H9 (cell line): ENCODE data around the gene PRKAG2. TPM values are rescaled to one million over a fixed set of nuclear protein-coding genes. Genes with fewer than 3 reads are reported as not detected.

Experiments used
- DNase-seq: peaks from one replicate; pipeline ENCODE4 v3.0.0-alpha.2; 2017
- H2AFZ ChIP-seq: one replicate; pipeline ENCODE4 v1.6.1; 2013; ENCODE audit warnings: mild to moderate bottlenecking, low read length, control low read depth, moderate library complexity
- H2AK5ac ChIP-seq: 2 replicates; pipeline ENCODE4 v1.6.1; 2013; ENCODE audit warnings: low read length, control low read depth, mixed read lengths; ENCODE audit not compliant: insufficient read length
- H2BK120ac ChIP-seq: one replicate; pipeline ENCODE4 v1.6.1; 2013; ENCODE audit warnings: low read depth, mild to moderate bottlenecking, low read length, control low read depth, inconsistent platforms; ENCODE audit not compliant: poor library complexity, severe bottlenecking
- H2BK12ac ChIP-seq: 2 replicates; pipeline ENCODE4 v1.6.1; 2013; ENCODE audit warnings: low read length, control low read depth, mixed read lengths, low read depth; ENCODE audit not compliant: insufficient read length
- H2BK15ac ChIP-seq: 2 replicates; pipeline ENCODE4 v1.6.1; 2013; ENCODE audit warnings: low read depth, low read length, control low read depth
- H2BK20ac ChIP-seq: one replicate; pipeline ENCODE4 v1.6.1; 2013; ENCODE audit warnings: low read depth, mild to moderate bottlenecking, low read length, control low read depth, inconsistent platforms; ENCODE audit not compliant: poor library complexity, severe bottlenecking
- H2BK5ac ChIP-seq: 2 replicates; pipeline ENCODE4 v1.6.1; 2013; ENCODE audit warnings: low read length, control low read depth, mixed read lengths; ENCODE audit not compliant: insufficient read length
- H3K14ac ChIP-seq: 2 replicates; pipeline ENCODE4 v1.6.1; 2013; ENCODE audit warnings: low read length, control low read depth; ENCODE audit not compliant: insufficient read depth
- H3K18ac ChIP-seq: 2 replicates; pipeline ENCODE4 v1.6.1; 2013; ENCODE audit warnings: low read depth, mild to moderate bottlenecking, mixed read lengths, low read length, control low read depth; ENCODE audit not compliant: insufficient read length
- H3K23ac ChIP-seq: 2 replicates; pipeline ENCODE4 v1.6.1; 2013; ENCODE audit warnings: low read length, control low read depth, mixed read lengths, low read depth; ENCODE audit not compliant: insufficient read length
- H3K23me2 ChIP-seq: 2 replicates; pipeline ENCODE4 v1.6.1; 2013; ENCODE audit warnings: low read depth, mild to moderate bottlenecking, mixed read lengths, low read length, control low read depth; ENCODE audit not compliant: insufficient read length, poor library complexity, severe bottlenecking
- H3K27ac ChIP-seq: 2 replicates; pipeline ENCODE4 v1.5.1; 2013; ENCODE audit warnings: low read length, control low read depth, mixed read lengths, low read depth; ENCODE audit not compliant: insufficient read length
- H3K27me3 ChIP-seq: 2 replicates; pipeline ENCODE4 v1.6.1; 2013; ENCODE audit warnings: low read length, control low read depth, inconsistent platforms; ENCODE audit not compliant: insufficient read depth
- H3K4ac ChIP-seq: 2 replicates; pipeline ENCODE4 v1.6.1; 2013; ENCODE audit warnings: low read depth, mild to moderate bottlenecking, control low read depth, inconsistent platforms, low read length, moderate library complexity
- H3K4me1 ChIP-seq: 2 replicates; pipeline ENCODE4 v1.6.1; 2013; ENCODE audit warnings: low read length, control low read depth, inconsistent platforms; ENCODE audit not compliant: insufficient read depth
- H3K4me2 ChIP-seq: 2 replicates; pipeline ENCODE4 v1.6.1; 2013; ENCODE audit warnings: low read length, control low read depth, mixed read lengths; ENCODE audit not compliant: insufficient read length, insufficient read depth
- H3K56ac ChIP-seq: 2 replicates; pipeline ENCODE4 v1.6.1; 2013; ENCODE audit warnings: low read depth, mild to moderate bottlenecking, mixed read lengths, low read length, control low read depth; ENCODE audit not compliant: insufficient read length
- H3K79me1 ChIP-seq: 2 replicates; pipeline ENCODE4 v1.6.1; 2013; ENCODE audit warnings: low read depth, mild to moderate bottlenecking, moderate library complexity, low read length, control low read depth, inconsistent platforms; ENCODE audit not compliant: insufficient read depth, poor library complexity, severe bottlenecking
- H3K79me2 ChIP-seq: 2 replicates; pipeline ENCODE4 v1.6.1; 2013; ENCODE audit warnings: low read length, control low read depth, inconsistent platforms; ENCODE audit not compliant: insufficient read depth
- H3K9ac ChIP-seq: 2 replicates; pipeline ENCODE4 v1.6.1; 2013; ENCODE audit warnings: low read length, control low read depth, mixed read lengths; ENCODE audit not compliant: insufficient read length; ENCODE audit errors: extremely low read depth
- H3K9me3 ChIP-seq: one replicate; pipeline ENCODE4 v1.6.1; 2013; ENCODE audit warnings: low read depth, low read length, inconsistent platforms; ENCODE audit not compliant: control insufficient read depth
- H3T11ph ChIP-seq: one replicate; pipeline ENCODE4 v1.6.1; 2013; ENCODE audit warnings: mild to moderate bottlenecking, low read length, control low read depth, inconsistent platforms
- H4K20me1 ChIP-seq: one replicate; pipeline ENCODE4 v1.6.1; 2013; ENCODE audit not compliant: control insufficient read depth, insufficient read length, insufficient read depth
- H4K5ac ChIP-seq: 2 replicates; pipeline ENCODE4 v1.6.1; 2013; ENCODE audit warnings: low read depth, mild to moderate bottlenecking, mixed read lengths, low read length, control low read depth; ENCODE audit not compliant: insufficient read length
- H4K8ac ChIP-seq: replicated peaks from 2 replicates; pipeline ENCODE4 v1.6.1; 2013; ENCODE audit warnings: low read length, control low read depth, mixed read lengths, low read depth; ENCODE audit not compliant: insufficient read length
- H4K91ac ChIP-seq: 2 replicates; pipeline ENCODE4 v1.6.1; 2013; ENCODE audit warnings: low read depth, mild to moderate bottlenecking, moderate library complexity, mixed read lengths, low read length, control low read depth; ENCODE audit not compliant: insufficient read length
- H3K27ac Mint-ChIP-seq, 3 experiments: 2 replicates in 2 of 3; 3 replicates in 1 of 3; pipeline ENCODE4 v1.8.0; 2020 to 2021; ENCODE audit warnings: mixed read lengths in 3 of 3, mild to moderate bottlenecking in 1 of 3, moderate library complexity in 1 of 3
- H3K27me3 Mint-ChIP-seq: 2 replicates; pipeline ENCODE4 v1.8.0; 2021; ENCODE audit warnings: low read depth, mild to moderate bottlenecking, moderate library complexity, mixed read lengths
- H3K36me3 Mint-ChIP-seq, 3 experiments: 2 replicates in 2 of 3; 3 replicates in 1 of 3; pipeline ENCODE4 v1.8.0; 2020 to 2021; ENCODE audit warnings: low read depth in 3 of 3, mixed read lengths in 3 of 3; ENCODE audit not compliant: insufficient read depth in 1 of 3
- H3K4me1 Mint-ChIP-seq, 2 experiments: 2 replicates each; pipeline ENCODE4 v1.8.0; 2020; ENCODE audit warnings: mixed read lengths in 2 of 2
- H3K4me3 Mint-ChIP-seq, 2 experiments: 2 replicates in 1 of 2; 3 replicates in 1 of 2; pipeline ENCODE4 v1.8.0; 2020 to 2021; ENCODE audit warnings: mild to moderate bottlenecking in 2 of 2, mixed read lengths in 2 of 2, moderate library complexity in 1 of 2
- H3K9me3 Mint-ChIP-seq, 2 experiments: 2 replicates in 1 of 2; 3 replicates in 1 of 2; pipeline ENCODE4 v1.8.0; 2020; ENCODE audit warnings: mild to moderate bottlenecking in 2 of 2, mixed read lengths in 2 of 2, moderate library complexity in 1 of 2
- CTCF ChIP-seq: fragments of 200-600 bp; sonication (generic); conservative IDR thresholded peaks from 3 replicates; pipeline ENCODE4 v1.8.0; 2021; ENCODE audit warnings: antibody characterized with exemption, mild to moderate bottlenecking
- WGBS: extraction: QIAGEN DNeasy Blood & Tissue Kit; methylation state at CpG from one replicate; pipeline ENCODE4 v1.1.7; 2013; ENCODE audit warnings: missing lambda C conversion rate, low lambda C conversion rate, mixed read lengths; ENCODE audit not compliant: insufficient read length; ENCODE audit errors: extremely low coverage; 5-methylcytosine and 5-hydroxymethylcytosine counted together
- total RNA-seq: library from RNA; stranded (reverse); gene quantifications from 2 replicates; pipeline ENCODE4 v1.2.1, GENCODE V29; 2021

The PRKAG2 gene
- total RNA-seq, 1 experiment from 2014 or later: 11.8 TPM

- Mint-ChIP-seq H3K36me3 (no peaks in the 10 kb centered on the region), H3K4me1 (peaks cover 26 to 41% of the 10 kb centered on the region in 2 experiments), H3K9me3 (no peaks in the 10 kb centered on the region), H3K27me3 (peaks cover 40% of the 10 kb centered on the region), H3K4me3 (no peak overlapping the region), H3K27ac (no peak overlapping the region)
- Histone ChIP-seq H2BK12ac (no peak overlapping the region), H2AK5ac (no peak overlapping the region), H3K27me3 (no peaks in the 10 kb centered on the region), H3K79me1 (no peaks in the 10 kb centered on the region), H2BK5ac (no peak overlapping the region), H3K56ac (no peak overlapping the region), H4K20me1 (no peaks in the 10 kb centered on the region), H3K23me2 (no peaks in the 10 kb centered on the region), H2BK20ac (no peak overlapping the region), H3K23ac (no peak overlapping the region), H3K4me1 (no peaks in the 10 kb centered on the region), H3K18ac (no peak overlapping the region), H2BK120ac (no peak overlapping the region), H4K5ac (no peak overlapping the region), H4K8ac (no peak overlapping the region), H2BK15ac (no peak overlapping the region), H3K27ac (no peak overlapping the region), H4K91ac (no peak overlapping the region), H2AFZ (no peak overlapping the region), H3K9me3 (no peaks in the 10 kb centered on the region), H3T11ph (no peak overlapping the region), H3K9ac (no peak overlapping the region), H3K4ac (no peak overlapping the region), H3K14ac (no peak overlapping the region), H3K79me2 (no peaks in the 10 kb centered on the region), H3K4me2 (no peak overlapping the region)
- DNase-seq: no peak
- TF ChIP-seq CTCF: no peak
- no CpG with 5 or more reads among the region's 9 CpGs for WGBS
These were observed 16.5 kb upstream of the PRKAG2 start for GRCh38 chr7:151893405-151893923.
